Fibroblast of gingiva (primary cell): ENCODE results near the gene TMEM141.
"Not testable (repeated sequence)": the region's sequence is repeated elsewhere in the genome, so short reads cannot be mapped to it uniquely, and the experiment has no call there.

ENCODE experiments used
- DNase-seq: peaks from one replicate; pipeline ENCODE4 v3.0.0-alpha.2; 2011; ENCODE audit warnings: low read depth

The TMEM141 gene

DNA sequence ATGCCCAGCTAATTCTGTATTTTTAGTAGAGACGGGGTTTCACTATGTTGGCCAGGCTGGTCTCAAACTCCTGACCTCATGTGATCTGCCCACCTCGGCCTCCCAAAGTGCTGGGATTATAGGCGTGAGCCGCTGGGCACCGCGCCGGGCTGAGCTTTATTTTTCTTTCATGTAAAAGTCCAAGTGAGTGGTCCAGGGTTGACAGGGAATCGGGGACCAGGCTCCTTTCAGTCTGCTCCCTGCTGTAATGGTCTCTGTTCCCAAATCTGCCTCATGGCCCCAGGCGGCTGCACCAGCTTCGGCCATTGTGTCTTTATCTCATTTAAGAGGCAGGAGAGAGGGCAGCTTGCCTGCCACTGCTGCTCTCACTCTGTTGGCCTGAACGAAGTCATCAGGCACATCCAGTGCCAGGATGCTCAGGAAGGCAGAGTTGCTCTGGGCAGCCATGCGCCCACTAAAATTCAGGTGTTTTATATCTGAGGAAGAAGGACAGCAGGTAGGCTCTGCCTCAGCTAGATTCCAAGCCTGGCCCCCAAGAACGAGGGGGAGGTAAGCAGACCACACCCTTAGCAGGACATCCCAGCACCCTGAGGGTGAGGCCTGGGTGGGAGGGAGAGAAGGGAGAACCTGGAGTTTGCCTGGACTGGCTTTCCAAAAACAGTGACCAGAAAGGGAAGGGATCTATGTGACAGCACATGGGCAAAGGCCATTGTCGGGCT lies 3.3 kb downstream of the TMEM141 start:
- DNase-seq, result no peak

DNA sequence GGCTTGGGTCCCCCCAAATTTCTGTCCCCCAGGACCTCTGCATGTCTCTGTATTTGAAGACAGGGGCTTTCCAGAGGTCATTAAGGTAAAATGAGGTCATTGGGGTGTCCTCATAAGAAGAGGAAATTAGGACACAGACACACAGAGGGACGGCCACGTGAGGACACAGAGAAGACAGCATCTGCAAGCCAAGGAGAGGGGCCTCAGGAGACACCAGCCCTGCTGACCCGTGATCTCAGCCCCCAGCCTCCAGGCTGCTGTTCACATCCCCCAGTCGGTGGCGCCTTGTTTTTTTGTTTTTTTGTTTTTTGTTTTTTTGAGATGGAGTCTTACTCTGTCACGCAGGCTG lies 3.8 kb downstream of the TMEM141 start:
- DNase-seq, result no peak

DNA sequence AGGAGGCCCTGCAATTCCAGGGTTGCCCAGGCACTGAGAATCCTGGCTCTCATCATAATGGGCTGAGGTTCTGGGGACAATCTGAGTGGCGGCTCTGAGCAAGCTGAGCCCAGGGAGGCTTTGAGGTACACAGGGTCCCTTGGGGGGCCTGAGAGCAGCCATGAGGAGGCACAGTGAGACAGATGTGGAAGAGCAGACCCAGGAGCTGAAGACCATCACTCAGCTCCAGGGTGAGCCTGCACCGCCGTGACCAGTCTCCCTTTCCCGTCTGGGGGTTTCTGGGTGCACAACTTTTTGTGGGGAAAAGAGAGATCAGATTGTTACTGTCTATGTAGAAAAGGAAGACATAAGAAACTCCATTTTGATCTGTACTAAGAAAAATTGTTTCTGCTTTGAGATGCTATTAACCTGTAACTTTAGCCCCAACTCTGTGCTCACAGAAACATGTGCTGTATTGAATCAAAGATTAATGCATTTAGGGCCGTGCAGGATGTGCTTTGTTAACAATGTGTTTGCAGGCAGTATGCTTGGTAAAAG lies 5.2 kb downstream of the TMEM141 start, which contains the start of gene CCDC183:
Gene CCDC183, plus strand, starts transcription at position 101 of the 537 bp plus-strand sequence. Its CDS starts 60 bp downstream, at position 161.
- no peak for DNase-seq

GRCh38 chr9:136796775-136797347 lies 5.7 kb downstream of the TMEM141 start:
- not testable (repeated sequence) for DNase-seq

GRCh38 chr9:136798708-136799078 lies 7.5 kb downstream of the TMEM141 start:
- DNase-seq, result no peak

- no peak for DNase-seq
Observed at GRCh38 chr9:136799079-136799853, 8.1 kb downstream of the TMEM141 start.

DNA sequence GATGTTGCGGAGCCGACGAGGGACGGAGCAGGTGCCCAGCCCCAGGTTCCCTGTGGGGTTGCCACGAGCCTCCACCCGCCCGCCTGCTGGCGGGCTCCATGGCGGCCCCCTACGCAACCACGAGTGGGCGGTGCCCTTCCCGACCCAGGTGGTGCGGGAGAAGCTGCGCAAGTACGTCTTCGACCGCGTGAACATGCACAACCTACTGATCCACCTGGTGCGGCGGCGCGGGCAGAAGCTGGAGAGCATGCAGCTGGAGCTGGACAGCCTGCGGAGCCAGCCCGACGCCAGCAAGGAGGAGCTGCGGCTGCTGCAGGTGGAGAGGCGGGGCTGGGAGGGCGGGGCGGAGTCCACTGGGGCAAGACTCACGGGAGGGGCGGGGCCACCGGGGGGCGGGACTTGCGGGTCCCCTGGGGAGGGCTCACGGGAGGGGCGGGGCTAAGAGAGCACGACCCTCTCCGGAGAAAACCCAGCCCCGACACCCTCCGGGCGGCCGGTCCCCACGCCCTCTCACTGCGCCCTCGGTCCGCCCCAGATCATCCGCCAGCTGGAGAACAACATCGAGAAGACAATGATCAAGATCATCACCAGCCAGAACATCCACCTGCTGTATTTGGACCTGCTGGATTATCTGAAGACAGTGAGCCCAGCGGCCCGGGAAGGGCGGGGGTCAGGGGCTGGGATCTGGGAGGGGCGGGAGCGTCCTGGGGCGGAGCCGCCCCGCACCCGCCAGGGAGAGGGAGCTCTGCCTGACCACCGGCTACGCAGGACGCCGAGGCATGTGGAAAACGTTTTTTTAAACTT lies 8.9 kb downstream of the TMEM141 start:
- no peak for DNase-seq

GRCh38 chr9:136802321-136802720 lies 11.2 kb downstream of the TMEM141 start:
- no peak for DNase-seq

DNA sequence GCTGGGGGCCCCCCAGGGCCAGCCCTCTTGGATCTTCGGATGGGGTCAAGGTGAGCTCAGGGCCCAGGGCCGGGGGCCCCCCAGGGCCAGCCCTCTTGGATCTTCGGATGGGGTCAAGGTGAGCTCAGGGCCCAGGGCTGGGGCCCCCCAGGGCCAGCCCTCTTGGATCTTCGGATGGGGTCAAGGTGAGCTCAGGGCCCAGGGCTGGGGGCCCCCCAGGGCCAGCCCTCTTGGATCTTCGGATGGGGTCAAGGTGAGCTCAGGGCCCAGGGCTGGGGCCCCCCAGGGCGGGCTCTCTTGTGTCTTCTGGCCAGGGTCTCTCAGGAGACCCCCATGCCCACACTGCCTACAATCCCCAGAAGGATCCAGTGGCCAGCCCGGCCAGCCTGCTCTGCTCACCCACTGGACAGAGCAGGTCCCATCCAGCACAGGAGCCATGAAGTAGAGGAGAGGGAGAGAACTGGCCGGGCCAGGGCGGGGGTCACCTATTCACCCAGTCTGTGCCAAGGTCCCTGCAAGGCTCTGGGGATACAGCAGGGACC lies 11.9 kb downstream of the TMEM141 start:
- not testable (repeated sequence) for DNase-seq

- no peak for DNase-seq
Observed at GRCh38 chr9:136803551-136804508, 12.7 kb downstream of the TMEM141 start.

- DNase-seq, result no peak
Observed at GRCh38 chr9:136804509-136805206, 13.5 kb downstream of the TMEM141 start.

DNA sequence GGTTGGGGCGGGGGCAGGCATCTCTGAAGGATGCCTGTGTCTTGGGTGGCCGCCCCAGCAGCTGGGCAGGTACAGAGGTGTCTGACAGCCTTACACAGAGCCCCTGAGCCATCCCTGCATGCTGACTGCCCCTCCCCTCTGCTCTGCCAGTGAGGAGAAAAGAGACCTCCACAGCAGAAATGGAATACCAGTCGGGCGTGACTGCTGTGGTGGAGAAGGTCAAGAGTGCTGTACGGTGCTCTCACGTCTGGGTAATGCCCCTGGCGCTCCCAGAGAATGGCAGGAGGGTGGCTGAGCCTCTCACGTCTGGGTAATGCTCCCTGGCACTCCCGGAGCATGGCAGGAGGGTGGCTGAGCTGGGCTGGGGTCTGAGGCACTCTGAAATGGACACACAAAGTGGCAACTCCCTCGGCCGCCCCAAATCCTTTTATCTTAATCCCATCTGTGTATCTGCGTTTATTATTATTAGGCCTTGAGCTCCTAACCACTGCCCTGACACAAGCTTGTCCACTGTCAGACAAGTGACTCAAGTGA lies 14.1 kb downstream of the TMEM141 start:
- no peak for DNase-seq

DNA sequence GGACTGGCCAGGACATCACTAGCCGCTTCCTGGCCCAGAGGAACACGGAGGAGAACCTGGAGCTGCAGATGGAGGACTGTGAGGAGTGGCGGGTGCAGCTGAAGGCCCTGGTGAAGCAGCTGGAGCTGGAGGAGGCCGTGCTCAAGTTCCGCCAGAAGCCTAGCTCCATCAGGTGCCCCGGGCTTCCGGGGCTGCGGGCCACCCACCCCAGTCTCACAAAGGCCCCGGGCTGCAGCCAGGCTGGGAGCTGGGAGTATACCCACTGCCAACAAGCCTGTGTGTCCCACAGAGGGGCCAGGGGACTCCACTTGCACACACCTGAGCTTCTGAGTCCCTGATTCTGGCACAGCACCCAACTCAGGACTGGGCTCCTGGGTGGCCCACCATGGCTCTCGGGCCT lies 14.9 kb downstream of the TMEM141 start:
- DNase-seq, result no peak

GRCh38 chr9:136806631-136807201 lies 15.6 kb downstream of the TMEM141 start:
- no peak for DNase-seq

GRCh38 chr9:136807281-136808074 lies 16.3 kb downstream of the TMEM141 start, which contains the start of gene RABL6:
Gene RABL6 (plus strand): TSS chr9:136807948. CDS start chr9:136808197, 249 bp downstream.
- DNase-seq, result peak; percentile 57

- DNase-seq, result no peak
Observed at GRCh38 chr9:136808075-136808805, 17.1 kb downstream of the TMEM141 start.

- peak; percentile 27 for DNase-seq
Observed at GRCh38 chr9:136808806-136809158, 17.6 kb downstream of the TMEM141 start.
